Testis (tissue), 5 donors: ENCODE measurements around the gene GSX1. TPM values are rescaled to one million over a fixed set of nuclear protein-coding genes. Genes with fewer than 3 reads are reported as not detected.
"Not testable (repeated sequence)": the region's sequence is repeated elsewhere in the genome, so short reads cannot be mapped to it uniquely, and the experiment has no call there.

ENCODE experiments used
- DNase-seq: peaks from one replicate; pipeline ENCODE4 v3.0.0-alpha.2; 2019
- H3K27ac ChIP-seq, 2 donors: fragments of 200-600 bp; sonication (generic); one replicate each; pipeline ENCODE4 v1.5.1; 2019
- H3K27me3 ChIP-seq: fragments of 200-600 bp; sonication (generic); one replicate; pipeline ENCODE4 v1.5.1; 2019
- H3K36me3 ChIP-seq: fragments of 200-600 bp; sonication (generic); one replicate; pipeline ENCODE4 v1.5.1; 2017; ENCODE audit warnings: low read depth; ENCODE audit errors: missing control alignments
- H3K4me1 ChIP-seq: fragments of 200-600 bp; sonication (generic); one replicate; pipeline ENCODE4 v1.5.1; 2019
- H3K4me3 ChIP-seq, 2 donors: fragments of 200-600 bp; sonication (generic); one replicate each; pipeline ENCODE4 v1.5.1; 2017 to 2019
- H3K9me3 ChIP-seq: fragments of 200-600 bp; sonication (generic); one replicate; pipeline ENCODE4 v1.5.1; 2017
- POLR2A ChIP-seq: fragments of 450-650 bp; IDR thresholded peaks from one replicate; pipeline ENCODE4 v1.6.1; 2017; ENCODE audit warnings: antibody characterized with exemption, mild to moderate bottlenecking, moderate library complexity
- WGBS, 2 donors: methylation state at CpG; one replicate each; pipeline ENCODE4 v1.1.5; 2018; 5-methylcytosine and 5-hydroxymethylcytosine counted together
- intact Hi-C: fragments of 100-400 bp; cut with DNase I; formaldehyde crosslinking; loops from one replicate; pipeline ENCODE4 v1.15.1; 2023; ENCODE audit warnings: low total_unique reads
- long read RNA-seq, 2 donors: transcript quantifications; one replicate each; lab custom pipeline, GENCODE V29; 2026
- polyA plus RNA-seq: library from polyadenylated mRNA; stranded (reverse); fragments of 350-450 nt; fragmentation: Illumina TruSeq; extraction: RNeasy Lipid Tissue Mini Kit (QIAGEN cat#74804); gene quantifications from one replicate; pipeline ENCODE4 v1.2.3, GENCODE V29; 2014; ENCODE audit warnings: low read depth, low replicate concordance; ENCODE audit not compliant: insufficient read depth
- total RNA-seq, 2 donors: library from RNA; depleted of rRNA; stranded (reverse); fragments of >200 nt; gene quantifications; one replicate each; pipeline ENCODE4 v1.2.3, GENCODE V29; 2016
- TF ChIP-seq, protein P1 (sequence below), 3 experiments: fragments of 450-650 bp in 2 of 3; fragments of 200-600 bp in 1 of 3; sonication (generic) in 1 of 3; IDR thresholded peaks; one replicate each; pipeline ENCODE4 v1.5.1; 2016 to 2019; ENCODE audit warnings: antibody characterized with exemption in 3 of 3, mild to moderate bottlenecking in 2 of 3, moderate library complexity in 1 of 3

The GSX1 gene
- total RNA-seq (not detected), polyA plus RNA-seq (not detected)
- long read RNA-seq, donor 1, result 0 reads
- long read RNA-seq, donor 2, result 0 reads

DNA sequence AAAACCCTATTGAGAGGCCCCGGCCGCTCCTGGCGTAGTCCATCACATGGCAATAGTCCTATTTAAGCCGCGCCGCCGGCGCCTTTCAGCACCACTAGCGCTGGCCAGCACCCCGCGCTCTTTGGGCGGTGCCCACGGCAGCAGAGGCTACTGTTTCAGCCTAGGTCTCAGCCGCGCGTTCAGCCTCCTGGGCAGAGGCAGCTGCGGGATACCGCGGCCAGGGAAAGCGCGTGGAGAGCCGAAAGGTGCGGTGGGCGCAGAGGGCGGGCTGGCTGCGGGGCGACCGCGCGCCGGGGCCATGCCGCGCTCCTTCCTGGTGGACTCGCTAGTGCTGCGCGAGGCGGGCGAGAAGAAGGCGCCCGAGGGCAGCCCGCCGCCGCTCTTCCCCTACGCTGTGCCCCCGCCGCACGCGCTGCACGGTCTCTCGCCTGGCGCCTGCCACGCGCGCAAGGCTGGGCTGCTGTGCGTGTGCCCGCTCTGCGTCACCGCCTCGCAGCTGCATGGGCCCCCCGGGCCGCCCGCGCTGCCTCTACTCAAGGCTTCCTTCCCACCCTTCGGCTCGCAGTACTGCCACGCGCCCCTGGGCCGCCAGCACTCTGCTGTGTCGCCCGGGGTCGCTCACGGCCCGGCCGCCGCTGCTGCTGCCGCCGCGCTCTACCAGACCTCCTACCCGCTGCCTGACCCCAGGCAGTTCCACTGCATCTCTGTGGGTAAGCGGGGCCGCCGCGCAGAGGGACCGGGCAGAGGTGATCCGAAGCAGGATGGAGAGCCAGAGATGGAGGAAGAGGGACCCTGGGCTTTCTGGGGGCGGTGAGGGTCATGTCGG, at the start of gene GSX1:
Gene GSX1 (plus strand): TSS at position 91 of the 826 bp plus-strand sequence. CDS start 208 bp downstream, at position 299.
- Histone ChIP-seq H3K36me3 (no peaks in the 10 kb centered on the region), H3K27ac (no peak within 1 kb of the TSS), H3K9me3 (no peaks in the 10 kb centered on the region), H3K4me1 (peaks cover 25% of the 10 kb centered on the region), H3K27me3 (peaks cover 18% of the 10 kb centered on the region), H3K4me3 (peak within 1 kb of the TSS in 1 of 2 donors; percentile 43)
- intact Hi-C loops, result no loop called here
- DNase-seq, result peak; percentile 79
- 2 to 4% methylated on average over 27 to 77 of the region's 87 CpGs for WGBS, 2 donors
- TF ChIP-seq, protein P1, sequence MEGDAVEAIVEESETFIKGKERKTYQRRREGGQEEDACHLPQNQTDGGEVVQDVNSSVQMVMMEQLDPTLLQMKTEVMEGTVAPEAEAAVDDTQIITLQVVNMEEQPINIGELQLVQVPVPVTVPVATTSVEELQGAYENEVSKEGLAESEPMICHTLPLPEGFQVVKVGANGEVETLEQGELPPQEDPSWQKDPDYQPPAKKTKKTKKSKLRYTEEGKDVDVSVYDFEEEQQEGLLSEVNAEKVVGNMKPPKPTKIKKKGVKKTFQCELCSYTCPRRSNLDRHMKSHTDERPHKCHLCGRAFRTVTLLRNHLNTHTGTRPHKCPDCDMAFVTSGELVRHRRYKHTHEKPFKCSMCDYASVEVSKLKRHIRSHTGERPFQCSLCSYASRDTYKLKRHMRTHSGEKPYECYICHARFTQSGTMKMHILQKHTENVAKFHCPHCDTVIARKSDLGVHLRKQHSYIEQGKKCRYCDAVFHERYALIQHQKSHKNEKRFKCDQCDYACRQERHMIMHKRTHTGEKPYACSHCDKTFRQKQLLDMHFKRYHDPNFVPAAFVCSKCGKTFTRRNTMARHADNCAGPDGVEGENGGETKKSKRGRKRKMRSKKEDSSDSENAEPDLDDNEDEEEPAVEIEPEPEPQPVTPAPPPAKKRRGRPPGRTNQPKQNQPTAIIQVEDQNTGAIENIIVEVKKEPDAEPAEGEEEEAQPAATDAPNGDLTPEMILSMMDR (IDR thresholded peaks at IDR 0.05), result no peak
- TF ChIP-seq POLR2A, result no peak

DNA sequence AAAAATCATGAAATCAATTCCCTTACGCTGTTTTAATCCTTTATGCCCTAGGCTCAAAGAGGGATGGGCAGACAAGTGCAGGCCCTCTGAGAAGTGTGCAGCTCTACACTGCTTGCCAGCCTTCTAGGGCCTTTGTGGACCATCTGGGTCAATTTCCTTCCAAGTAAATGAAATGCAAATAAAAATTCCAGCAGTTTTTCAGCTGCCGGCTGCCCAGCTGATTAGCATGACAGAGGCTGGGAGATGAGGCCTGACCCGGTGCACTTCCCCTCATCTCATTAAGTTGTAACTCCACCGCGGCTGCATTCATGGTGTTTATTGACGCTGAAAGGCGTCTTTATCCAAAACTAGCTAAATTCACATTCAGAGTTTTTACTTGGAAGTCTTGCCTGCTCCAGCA, 47.5 kb upstream of the GSX1 start:
- DNase-seq, result no peak
- no peak overlapping the region for H3K27ac ChIP-seq
- TF ChIP-seq, protein P1 (IDR thresholded peaks at IDR 0.05), result no peak
- no peak for TF ChIP-seq POLR2A
- no peaks in the 10 kb centered on the region for H3K27me3 ChIP-seq
- no peak overlapping the region for H3K4me3 ChIP-seq
- no peaks in the 10 kb centered on the region for H3K4me1 ChIP-seq
- 31 to 36% methylated on average over 7 of the region's 7 CpGs for WGBS, 2 donors
- H3K9me3 ChIP-seq, result no peaks in the 10 kb centered on the region
- no peaks in the 10 kb centered on the region for H3K36me3 ChIP-seq
- intact Hi-C loops, result no loop called here

DNA sequence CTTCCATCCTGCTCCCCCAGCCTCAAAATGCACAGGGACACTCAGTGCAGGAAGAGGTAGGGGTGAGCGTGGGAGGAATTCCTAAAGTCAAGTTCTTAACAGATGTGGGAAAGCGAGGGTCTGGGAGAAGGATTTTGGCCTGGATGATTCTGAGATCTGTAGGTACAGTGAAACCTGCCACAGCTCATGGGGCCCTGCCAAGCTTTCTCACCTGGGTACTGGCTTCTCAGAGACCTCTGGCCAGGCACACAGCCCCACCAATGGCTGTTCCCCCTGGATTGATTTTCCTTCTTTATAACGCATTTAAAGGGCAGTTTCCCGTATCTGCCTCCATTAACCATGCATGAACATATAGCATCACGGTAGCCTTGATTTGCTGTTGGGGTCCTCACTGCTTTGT, 47.0 kb upstream of the GSX1 start:
- no peak for DNase-seq
- WGBS, 2 donors, result 72 to 79% methylated on average over 5 of the region's 5 CpGs
- Histone ChIP-seq H3K4me3 (no peak overlapping the region), H3K27ac (no peak overlapping the region), H3K4me1 (no peaks in the 10 kb centered on the region), H3K27me3 (no peaks in the 10 kb centered on the region), H3K9me3 (no peaks in the 10 kb centered on the region), H3K36me3 (no peaks in the 10 kb centered on the region)
- TF ChIP-seq, protein P1 (IDR thresholded peaks at IDR 0.05), result no peak
- no peak for TF ChIP-seq POLR2A
- intact Hi-C loops, result no loop called here

DNA sequence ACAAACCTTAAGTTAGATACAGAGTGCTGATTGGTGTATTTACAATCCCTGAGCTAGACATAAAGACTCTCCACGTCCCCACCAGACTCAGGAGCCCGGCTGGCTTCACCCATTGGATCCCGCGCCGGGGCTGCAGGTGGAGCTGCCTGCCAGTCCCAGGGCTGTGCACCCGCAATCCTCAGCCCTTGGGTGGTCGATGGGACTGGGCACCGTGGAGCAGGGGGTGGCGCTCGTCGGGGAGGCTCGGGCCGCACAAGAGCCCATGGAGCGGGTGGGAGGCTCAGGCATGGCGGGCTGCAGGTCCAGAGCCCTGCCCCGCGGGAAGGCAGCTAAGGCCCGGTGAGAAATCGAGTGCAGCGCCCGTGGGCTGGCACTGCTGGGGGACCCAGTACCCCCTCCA, 44.1 kb upstream of the GSX1 start:
- H3K4me1 ChIP-seq, H3K9me3 ChIP-seq, H3K36me3 ChIP-seq, H3K27me3 ChIP-seq, H3K27ac ChIP-seq, intact Hi-C loops: not testable (repeated sequence)
- peak overlapping the region in 1 of 2 donors; percentile 43 for H3K4me3 ChIP-seq
- DNase-seq, result peak; percentile 21
- 43 to 75% methylated on average over 1 to 21 of the region's 21 CpGs for WGBS, 2 donors

DNA sequence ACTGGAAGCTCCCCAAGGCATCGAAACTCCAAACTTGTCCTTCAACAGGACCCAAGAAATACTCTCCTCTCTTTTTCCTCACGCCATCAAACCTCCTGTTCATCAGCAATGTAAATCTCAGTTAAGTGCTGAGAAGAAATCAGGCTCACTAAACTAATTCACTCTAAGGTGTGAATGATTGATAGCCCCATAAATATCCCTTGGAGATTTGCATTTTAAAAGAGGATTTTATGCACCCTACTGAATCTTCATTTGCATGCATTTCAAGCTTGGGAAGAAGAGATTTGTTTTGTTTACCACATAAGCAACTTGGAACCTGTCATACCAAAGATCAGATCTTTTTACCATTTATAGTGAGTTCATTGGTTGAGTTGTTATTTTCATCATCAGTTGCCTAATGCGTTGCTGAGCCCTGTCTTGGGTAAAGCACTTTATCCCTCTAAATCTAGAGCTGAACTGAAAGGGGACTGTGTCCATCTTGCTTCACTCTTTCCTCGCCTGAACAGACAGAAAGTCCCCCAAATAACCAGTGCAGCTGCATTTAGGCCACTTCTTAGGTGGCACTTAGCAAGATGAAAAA, 40.2 kb upstream of the GSX1 start:
- 37 to 45% methylated on average over 4 of the region's 4 CpGs for WGBS, 2 donors
- no peak for DNase-seq
- no peaks in the 10 kb centered on the region for H3K27me3 ChIP-seq
- H3K9me3 ChIP-seq, result no peaks in the 10 kb centered on the region
- no peaks in the 10 kb centered on the region for H3K4me1 ChIP-seq
- intact Hi-C loops, result no loop called here
- H3K36me3 ChIP-seq, result no peaks in the 10 kb centered on the region
- no peak overlapping the region for H3K27ac ChIP-seq
- TF ChIP-seq POLR2A, result no peak
- TF ChIP-seq, protein P1 (IDR thresholded peaks at IDR 0.05), result no peak
- H3K4me3 ChIP-seq, result no peak overlapping the region
